ENCODE measurements around the gene TRAF3.
A peak's percentile ranks its signal among the peaks of the same experiment; 100 is the strongest.
"Not testable (repeated sequence)": the region's sequence is repeated elsewhere in the genome, so short reads cannot be mapped to it uniquely, and the experiment has no call there.

Gene TRAF3

DNA sequence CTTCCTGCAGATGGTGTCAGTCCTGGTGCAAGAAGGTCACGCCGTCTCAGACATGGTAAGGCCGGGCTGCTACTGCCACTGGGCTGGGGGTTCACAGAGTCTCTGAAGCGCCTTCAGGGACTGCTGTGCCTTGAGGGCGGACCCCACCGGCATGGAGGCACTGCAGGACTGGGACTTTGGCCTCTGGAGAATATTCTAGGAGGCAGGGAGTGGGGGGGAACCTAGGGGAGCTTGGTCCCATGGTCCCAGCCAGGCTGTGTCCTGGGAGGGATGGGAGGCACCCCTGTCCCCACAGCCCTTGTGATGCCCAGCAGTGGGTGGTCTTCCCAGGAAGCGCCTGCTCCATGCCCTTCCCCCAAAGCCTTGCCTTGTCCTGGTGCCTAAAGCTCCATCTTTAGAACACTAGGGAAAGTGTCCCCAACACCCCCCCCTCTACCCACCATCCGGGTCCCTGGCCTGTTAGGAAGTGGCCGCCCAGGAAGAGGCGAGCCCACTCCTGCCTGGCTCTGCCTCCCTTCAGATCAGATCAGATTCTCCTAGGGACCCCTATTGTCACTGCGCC lies 146.8 kb downstream of the TRAF3 start:
- DNase-seq (ENCODE audit: low spot score), result no peak

DNA sequence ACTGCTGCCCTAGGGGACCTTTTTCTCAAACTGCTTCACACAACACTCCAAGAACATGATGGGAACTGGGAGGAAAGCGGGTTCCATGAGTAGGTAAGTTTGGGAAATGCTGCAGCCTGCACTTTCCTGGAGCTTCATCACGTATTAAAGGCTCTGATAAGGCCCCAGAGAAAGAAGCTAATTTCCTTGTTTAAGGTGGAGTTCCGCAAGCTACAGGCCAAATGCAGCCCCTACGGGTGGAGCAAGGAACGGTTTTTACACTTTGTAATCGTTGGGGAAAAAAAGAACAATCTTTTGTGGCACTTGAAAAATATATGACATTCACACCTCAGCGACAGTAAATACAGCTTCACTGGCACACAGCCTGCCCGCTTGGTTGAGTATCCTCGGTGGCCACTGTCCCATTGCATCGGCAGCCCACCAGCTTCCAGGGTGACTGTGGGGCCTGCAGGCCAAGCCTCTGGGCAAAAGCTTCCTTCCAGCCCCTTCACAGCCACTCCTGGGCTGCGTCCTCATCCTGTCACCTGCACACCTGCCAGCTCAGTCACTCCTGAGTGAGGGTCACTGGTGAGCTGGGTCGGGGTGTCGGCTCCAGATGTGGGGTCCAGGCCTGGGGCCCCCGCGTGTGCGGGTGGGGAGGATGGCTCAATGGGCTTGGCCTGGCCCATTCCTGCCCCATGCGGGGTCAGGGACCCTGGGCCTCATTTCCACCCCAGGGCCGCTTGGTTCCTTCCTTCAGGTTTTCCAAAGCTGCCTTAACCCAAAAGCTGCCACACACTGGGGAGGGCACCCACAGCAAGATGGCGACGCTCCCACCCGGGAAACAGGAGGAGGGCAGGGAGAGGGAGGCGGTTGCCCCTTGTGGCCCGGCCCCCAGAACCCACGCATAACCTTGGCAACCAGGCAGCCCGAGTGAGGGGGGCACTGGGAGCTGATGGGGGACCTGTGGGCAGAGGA lies 147.7 kb downstream of the TRAF3 start:
- no peak for DNase-seq (ENCODE audit: low spot score)

GRCh38 chr14:102925646-102926045 lies 148.4 kb downstream of the TRAF3 start:
- DNase-seq (ENCODE audit: low spot score), result no peak

DNA sequence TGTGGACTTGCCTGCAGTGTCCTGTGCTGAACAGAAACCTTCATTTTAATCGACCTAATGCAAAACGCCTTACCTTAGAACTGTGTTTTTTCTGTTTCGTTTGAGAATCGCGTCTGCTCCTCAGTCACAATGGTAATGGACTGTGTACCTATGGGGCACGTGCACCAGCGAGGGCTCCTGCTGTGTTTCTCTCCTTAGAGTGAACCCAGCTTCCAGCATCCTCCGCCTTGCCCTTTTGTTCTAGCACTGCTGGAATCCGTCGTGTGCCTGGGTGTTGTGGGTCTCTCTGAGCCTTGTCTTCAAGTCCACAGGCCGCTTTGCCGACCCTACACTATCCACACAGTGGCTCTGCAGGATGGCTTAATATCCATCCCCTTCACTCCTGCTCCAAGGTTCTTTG lies 148.9 kb downstream of the TRAF3 start:
- DNase-seq (ENCODE audit: low spot score), result no peak

GRCh38 chr14:102926840-102927239 lies 149.6 kb downstream of the TRAF3 start:
- DNase-seq (ENCODE audit: low spot score), result not testable (repeated sequence)

GRCh38 chr14:102927346-102927877 lies 150.2 kb downstream of the TRAF3 start:
- peak; percentile 74 for DNase-seq (ENCODE audit: low spot score)

GRCh38 chr14:102927878-102928411 lies 150.7 kb downstream of the TRAF3 start:
- no peak for DNase-seq (ENCODE audit: low spot score)

GRCh38 chr14:102928412-102929240 lies 151.4 kb downstream of the TRAF3 start:
- peak; percentile 74 for DNase-seq (ENCODE audit: low spot score)

DNA sequence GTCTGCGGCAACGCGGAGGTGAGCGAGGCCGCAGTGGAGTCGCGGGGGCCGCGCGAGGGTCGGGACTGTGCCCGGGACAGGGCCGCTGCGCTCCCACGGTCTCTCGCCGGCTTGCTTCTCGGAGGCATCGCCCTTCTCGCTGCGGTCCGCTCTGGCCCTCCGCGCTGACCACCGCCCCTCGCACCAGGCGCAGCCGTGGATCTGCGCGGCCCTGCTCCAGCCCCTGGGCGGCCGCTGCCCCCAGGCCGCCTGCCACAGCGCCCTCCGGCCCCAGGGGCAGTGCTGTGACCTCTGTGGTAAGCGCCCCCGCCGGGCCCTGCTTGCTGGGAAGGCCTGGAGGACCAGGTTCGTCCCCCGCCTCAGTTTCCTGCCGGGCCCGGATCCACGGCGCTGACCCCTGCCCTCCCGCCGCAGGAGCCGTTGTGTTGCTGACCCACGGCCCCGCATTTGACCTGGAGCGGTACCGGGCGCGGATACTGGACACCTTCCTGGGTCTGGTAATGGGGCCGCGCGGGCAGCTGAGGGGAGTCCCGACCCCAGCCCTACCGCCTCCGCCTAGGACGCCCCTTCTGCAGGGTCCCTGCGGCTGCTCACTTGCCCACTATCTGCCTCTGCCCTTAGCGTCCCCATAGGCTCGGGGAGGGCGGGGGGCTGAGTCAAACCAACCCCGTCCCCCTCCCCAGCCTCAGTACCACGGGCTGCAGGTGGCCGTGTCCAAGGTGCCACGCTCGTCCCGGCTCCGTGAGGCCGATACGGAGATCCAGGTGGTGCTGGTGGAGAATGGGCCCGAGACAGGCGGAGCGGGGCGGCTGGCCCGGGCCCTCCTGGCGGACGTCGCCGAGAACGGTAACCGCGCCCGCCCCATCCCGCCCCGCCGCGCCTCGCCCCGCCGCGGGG lies 152.2 kb downstream of the TRAF3 start:
- no peak for DNase-seq (ENCODE audit: low spot score)

DNA sequence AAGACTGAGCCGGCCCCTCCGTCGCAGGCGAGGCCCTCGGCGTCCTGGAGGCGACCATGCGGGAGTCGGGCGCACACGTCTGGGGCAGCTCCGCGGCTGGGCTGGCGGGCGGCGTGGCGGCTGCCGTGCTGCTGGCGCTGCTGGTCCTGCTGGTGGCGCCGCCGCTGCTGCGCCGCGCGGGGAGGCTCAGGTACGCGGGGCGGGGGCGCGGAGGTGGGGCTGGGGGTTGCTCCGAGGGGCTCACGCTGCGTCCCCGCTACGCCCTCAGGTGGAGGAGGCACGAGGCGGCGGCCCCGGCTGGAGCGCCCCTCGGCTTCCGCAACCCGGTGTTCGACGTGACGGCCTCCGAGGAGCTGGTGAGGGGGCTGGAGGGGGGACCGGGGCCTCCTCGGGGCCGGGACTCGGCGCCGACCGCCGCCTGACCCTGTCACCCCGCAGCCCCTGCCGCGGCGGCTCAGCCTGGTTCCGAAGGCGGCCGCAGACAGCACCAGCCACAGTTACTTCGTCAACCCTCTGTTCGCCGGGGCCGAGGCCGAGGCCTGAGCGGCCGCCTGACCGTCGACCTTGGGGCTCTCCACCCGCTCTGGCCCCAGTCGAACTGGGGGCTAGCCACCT lies 153.0 kb downstream of the TRAF3 start:
- DNase-seq (ENCODE audit: low spot score), result no peak

- DNase-seq (ENCODE audit: low spot score), result peak; percentile 98
Observed at GRCh38 chr14:102930753-102931579, 153.7 kb downstream of the TRAF3 start.

DNA sequence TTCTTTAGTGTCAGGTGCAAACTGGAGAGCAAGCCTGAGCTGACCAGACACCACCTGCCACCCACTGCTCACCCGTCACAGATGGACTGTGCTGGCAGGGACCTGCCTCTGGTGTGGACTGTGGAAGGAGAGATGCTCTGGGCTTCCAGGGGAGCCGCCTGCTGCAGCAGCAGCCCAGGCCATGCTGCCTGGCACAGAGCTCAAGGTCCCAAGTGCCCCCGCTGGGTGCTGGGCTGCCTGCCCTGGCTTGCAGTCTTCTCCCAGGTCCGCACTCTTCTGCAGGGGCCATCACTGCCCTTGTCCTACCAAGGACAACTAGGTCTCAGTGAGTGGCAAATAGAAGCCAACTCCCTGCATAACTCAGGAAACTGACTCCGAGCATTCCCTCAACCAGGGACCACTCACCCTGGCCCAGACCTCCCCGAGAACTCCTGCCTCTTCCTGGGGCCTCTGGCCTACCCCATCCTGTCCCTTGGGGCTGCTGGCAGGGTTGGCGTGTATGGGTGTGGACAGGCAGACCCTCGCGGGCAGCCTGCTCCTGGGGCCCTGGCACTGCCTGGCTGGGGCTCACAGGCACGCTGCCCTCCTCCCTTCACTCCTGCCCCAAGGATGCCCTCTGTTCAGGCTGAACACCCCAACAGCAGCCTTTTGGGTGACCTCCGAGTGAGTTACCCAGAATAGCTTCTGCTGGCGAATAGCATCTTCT lies 154.5 kb downstream of the TRAF3 start:
- no peak for DNase-seq (ENCODE audit: low spot score)

- DNase-seq (ENCODE audit: low spot score), result no peak
Observed at GRCh38 chr14:102932484-102933248, 155.4 kb downstream of the TRAF3 start.

- DNase-seq (ENCODE audit: low spot score), result no peak
Observed at GRCh38 chr14:102933618-102934231, 156.5 kb downstream of the TRAF3 start.

- no peak for DNase-seq (ENCODE audit: low spot score)
Observed at GRCh38 chr14:102935756-102936155, 158.5 kb downstream of the TRAF3 start.

- no peak for DNase-seq (ENCODE audit: low spot score)
Observed at GRCh38 chr14:102937331-102938175, 160.3 kb downstream of the TRAF3 start.

- no peak for DNase-seq (ENCODE audit: low spot score)
Observed at GRCh38 chr14:102938191-102938590, 160.9 kb downstream of the TRAF3 start.

Data from SW480 (cell line).